GM18909 (cell line): ENCODE data around the gene SLC4A1.

ENCODE experiments used
- ATAC-seq: cut with Tn5 transposase; IDR thresholded peaks from one replicate; pipeline ENCODE4 v1.9.1; 2021; ENCODE audit warnings: mild to moderate bottlenecking; ENCODE audit not compliant: unreplicated experiment, poor library complexity

Gene SLC4A1

DNA sequence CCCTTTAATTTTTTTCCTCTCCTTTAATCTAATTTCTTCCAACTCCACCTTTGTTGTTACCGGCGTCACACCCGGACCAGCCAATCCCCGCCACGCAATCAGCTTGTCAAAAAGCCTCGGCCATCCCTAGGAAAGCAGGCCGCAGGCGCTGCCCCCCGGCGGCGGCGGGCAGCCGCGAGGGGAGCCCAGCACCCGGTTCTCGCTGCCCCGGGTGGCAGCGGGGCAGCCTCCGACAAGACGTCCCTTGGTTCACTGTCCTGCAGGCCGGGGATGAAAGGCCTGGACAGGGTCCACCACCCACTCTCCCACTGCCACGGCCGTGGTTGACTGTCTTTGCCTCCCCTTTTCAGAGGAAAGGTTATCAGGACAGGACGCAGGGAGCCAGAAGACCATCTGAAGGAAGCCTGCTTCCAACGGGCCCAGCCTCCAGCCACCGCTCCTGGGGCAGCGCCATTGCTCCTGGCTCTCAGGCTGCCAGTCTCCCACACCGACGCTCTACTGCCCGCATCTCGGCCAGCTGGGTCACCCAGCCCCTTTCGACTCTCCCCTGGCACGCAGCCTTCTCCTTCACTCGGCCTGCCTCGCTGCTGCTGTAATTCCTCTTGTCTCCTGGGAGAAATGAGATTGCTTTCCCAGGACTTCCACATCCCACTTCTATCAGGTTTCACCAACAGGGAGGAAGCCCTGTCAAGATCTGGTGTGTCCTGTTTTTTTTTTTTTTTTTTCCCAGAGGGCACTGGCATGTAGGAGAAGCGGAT lies 45.6 kb downstream of the SLC4A1 start:
- no peak for ATAC-seq

DNA sequence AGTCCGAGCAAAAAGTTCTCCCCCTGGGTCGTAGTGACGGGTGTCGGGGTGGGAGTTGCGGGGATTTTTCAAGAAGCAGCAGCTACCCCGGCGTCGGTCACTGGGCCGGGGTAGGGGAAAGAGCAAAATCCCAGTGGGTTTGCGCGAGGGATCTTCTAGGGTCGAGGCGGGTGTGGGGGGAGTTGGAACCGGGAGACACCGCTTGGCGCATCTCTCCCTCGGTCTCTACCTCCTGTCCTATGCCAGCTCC lies 46.1 kb downstream of the SLC4A1 start:
- ATAC-seq, result no peak

DNA sequence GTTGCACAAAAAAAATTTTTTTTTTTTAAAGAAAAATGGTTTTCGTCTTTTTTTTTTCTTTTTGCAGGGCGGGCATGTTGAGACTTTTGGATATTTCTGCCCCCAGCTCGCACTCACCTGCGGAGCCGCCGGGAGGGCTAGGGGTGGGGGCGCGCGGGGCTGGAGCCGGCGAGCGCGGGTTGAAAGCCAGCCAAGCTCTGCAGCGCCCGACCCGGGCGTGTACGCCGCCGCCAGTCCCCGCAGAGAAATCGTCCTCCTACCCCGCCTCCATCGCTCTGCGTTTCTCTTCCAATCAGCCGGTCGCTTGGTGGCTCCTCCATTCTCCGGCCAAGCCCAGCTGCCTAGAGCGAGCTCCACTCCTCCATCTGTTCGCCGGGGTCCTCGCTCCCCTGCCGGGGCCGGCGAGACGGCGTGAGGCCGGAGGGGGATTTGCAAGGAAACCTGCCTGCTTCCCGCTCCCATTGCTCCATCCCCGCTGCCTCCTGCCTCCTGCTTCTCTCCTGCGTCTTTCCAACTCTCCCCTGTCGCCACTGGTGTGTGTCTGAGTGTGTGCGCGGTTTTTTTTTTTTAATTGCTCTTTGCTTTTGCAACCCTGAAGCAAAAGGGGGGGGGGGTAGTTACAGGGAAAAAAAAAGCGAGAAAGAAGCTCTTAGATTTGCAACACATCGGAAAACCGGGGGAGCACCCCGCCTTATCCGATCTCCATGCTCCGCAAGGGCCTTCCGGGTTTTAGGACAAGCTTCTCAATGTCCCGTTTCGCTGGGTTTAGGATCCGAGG lies 46.7 kb downstream of the SLC4A1 start:
- ATAC-seq, result no peak

DNA sequence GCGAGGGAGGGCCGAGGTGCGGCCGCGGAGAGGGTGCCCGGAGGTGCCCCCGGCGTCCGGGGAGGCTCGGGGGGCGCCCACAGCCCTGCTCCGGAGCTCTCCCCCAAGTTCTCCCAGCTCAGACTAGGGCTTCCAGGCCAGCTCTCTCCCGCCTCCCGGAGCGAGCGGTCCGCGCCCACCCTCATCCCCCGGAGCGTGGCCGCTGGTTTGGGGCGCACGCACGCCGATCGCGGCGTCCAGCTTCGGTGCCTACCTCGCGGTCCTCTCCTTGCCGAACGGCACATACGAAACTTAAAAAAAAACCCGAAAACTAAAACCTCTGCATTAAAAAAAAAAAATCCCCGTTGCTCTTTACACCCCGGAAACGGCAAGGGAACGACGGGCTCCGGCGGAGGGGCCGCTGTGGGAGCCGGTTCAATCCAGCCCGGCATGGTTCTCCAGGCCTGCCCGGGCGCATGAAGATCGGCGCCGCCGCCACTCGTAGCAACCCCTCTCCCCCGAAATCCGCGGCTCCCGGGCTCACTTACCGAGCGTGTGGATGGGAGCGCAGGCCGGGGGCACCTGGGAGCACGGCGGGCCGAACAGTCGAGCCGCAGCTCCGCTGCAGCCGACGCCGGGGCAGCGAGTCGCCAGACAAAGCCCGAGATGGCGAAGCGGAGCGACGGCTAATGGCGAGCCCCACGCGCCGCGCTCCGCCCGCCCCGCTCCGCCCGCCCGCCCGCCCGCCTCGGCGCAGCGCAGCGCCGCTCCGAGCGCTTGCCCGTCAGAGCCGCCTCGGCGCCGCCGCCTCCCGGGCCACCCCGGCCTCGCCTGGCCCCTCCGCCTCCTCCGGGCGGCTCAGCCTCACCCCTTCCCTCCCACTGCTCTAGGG lies 47.5 kb downstream of the SLC4A1 start:
- no peak for ATAC-seq

DNA sequence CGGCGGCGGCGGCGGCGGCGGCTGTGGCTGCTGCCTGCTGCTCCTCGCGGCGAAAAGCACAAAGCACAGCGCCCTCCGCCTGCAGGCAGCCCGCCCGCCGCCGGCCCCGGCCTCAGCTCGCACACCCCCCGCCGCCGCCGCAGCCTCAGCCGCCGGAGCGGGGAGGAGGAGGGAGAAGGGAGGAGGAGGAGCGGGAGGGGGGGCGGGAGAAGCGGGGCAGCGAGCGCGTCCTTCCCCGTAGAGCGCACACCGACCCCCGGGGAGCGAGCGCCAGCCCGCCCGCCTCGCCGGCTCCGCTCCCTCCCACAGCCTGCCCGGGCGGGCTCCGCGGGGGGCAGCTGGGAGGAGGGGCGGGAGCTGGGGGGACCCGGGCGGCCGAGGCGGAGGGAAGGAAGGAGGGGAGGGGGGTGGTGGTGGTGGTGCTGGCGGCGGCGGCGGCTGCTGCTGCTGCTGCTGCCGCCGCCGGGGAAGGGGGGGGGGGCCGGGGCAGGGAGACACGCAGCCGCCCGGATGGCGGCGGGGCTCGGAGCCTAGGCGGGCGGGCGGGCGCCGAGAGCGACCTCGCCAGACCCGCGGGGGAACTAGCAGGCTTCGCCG lies 48.2 kb downstream of the SLC4A1 start, which contains the start of gene UBTF:
Gene UBTF (minus strand): TSS at position 60 of the 597 bp plus-strand sequence. CDS start 1,446 bp downstream, outside the sequence.
- peak; percentile 13 for ATAC-seq

DNA sequence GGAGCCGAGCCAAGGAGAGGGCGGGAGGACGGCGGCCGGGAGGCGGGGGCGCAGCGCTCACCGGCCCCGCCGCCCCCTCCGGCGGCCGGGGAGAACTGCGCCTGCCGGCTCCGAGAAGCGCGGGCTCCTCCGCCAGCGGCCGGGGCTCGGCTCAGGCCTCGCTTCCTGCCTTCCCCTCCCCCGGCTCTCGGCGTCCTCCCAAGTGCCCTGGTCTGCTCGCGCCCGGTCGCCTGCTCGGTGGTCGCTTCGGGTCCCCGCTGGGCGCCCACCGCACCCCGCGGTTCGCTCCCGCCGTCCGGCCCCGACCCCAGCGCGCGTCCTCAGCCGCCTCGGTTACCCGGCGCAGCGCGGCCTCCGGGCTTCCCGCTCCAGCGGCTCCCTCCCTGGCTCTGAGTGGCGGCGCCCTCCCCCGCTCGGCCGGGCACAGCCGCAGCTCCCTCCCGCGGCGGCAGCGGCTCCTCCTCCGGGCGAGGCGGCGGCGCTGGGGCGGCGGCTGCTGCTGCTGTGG lies 48.8 kb downstream of the SLC4A1 start:
- ATAC-seq, result peak; percentile 44

DNA sequence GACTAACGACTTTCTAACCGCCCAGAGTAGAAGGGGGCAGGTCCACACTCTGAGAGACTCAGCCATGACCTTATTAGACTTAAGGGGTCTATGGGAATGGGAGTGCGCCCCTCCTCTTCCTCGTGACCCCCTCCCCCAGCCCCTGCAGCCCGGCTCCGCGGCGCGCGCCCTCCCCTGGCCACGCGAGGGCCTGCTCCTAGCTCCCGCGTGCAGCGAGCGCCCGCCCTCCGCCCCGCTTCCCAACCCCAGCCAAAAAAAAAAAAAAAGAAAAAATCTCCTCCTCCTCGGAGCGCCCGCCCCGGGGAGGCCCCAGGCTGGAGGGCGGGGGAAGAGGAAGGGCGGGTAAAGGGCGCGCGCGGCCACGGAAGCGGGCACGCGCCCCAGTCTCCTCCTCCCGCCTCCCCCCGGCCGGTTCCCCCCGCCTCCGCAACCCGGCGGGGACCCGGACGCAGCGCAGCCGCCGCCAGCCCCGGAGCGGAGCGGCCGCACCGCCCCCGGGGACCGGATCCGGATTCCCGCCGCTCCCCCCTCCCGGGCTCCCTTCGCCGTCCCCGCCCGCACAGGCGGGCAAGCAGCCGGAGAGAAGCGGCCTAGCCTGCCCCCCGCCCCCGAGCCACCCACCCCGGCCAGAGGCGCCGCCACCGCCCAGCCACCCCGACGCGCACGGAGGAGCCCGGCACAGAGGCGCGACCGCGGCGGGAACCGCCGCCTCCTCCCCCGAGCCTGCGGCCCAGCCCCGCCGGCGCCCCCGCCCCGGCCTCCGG lies 49.4 kb downstream of the SLC4A1 start:
- peak; percentile 33 for ATAC-seq

DNA sequence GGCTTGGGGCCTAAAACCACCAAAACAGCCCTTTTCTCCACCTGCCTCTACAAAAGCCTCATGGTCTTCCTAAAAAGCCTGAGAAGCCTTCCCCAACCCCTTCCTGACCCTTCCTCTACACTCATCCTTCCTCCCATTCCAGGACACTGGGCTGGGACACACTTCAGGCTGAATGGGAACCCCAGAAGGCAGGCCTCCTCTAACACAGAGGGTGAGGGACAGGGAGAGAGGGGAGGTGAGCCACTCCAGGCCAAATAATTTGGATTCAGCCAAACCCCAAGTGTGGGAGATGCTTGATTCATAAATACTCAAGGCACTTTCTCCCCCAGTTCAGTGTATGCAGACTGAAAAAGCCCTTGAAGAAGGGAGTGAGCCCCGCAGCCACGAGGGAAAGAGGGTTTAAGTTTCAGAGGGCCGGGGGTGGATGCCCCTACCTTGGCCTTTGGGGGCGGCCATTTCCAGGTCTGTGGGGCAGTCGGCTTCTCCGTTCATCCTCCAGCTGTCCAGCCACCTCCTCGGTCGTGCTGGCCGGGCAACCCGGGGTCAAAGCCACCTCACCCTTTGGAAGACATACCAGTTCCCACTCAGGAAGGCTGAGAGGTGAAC lies 50.1 kb downstream of the SLC4A1 start:
- no peak for ATAC-seq

DNA sequence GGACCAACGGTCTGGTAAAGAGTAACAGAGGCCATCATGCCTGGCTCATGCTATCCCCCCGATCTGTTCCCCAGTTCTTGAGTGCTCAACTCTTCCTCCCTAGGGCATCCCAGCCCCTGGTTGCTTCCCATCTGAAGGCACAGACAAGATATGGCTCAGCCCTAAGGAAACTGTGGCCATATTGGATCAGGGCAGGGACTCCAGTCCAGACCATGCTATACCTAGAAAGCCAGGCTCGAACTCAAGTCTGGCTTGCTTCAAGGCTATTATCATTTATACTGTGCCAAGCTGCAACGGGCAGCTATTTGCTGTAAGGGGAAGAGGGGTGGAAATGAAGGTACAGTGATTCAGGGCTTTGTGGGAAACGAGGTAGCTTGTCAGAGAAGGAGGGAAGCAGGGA lies 51.2 kb downstream of the SLC4A1 start:
- no peak for ATAC-seq

DNA sequence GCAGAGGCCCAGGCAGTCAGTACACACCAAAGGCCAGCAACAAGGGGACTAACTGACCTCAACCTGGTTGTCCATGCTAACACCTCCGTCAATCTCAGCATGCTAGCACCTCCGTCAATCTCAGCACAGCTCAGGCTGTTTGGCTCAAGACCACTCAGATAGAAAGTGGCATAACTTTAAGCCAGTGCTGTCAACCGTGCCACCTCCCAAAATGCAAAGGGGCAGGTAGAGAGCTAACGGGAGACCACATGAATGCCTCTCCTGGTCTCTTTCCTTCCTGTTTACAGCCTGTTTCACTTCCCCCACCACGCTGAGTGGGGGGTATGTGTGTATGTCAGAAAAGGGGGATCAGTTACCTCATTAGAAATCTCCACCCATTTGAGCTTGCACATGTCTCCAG lies 51.8 kb downstream of the SLC4A1 start:
- ATAC-seq, result no peak

DNA sequence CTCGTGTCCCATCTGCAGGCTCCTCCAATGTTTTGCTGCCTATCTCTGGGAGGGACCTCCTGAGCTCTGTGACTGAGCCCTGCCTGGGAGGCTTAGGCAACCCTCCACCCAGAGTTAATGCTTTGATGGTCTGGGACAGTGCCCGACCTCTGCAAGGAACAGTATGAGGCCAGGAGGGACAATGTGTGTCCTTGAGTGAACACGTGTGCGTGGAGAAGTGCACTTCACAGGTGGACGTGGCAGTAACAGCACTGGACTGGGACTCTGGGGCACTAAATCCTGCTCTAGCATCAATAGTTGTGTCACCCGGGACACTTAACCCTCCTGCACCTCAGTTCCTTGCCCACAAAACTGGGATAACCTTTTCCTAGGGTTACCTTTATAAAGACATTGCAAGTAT lies 53.0 kb downstream of the SLC4A1 start:
- no peak for ATAC-seq

DNA sequence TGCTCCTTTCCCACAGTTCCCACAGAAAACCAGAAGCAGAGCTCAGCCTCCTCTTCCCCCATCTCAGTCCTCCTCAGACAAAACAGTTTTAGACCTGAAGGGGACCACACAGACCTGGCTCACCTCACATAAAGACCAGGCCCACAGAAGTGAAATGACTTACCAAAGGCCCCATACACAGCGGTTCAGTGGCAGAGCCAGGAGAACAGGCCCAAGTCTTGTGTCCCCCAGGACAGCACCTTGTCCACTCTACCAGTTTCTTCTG lies 53.8 kb downstream of the SLC4A1 start:
- no peak for ATAC-seq

DNA sequence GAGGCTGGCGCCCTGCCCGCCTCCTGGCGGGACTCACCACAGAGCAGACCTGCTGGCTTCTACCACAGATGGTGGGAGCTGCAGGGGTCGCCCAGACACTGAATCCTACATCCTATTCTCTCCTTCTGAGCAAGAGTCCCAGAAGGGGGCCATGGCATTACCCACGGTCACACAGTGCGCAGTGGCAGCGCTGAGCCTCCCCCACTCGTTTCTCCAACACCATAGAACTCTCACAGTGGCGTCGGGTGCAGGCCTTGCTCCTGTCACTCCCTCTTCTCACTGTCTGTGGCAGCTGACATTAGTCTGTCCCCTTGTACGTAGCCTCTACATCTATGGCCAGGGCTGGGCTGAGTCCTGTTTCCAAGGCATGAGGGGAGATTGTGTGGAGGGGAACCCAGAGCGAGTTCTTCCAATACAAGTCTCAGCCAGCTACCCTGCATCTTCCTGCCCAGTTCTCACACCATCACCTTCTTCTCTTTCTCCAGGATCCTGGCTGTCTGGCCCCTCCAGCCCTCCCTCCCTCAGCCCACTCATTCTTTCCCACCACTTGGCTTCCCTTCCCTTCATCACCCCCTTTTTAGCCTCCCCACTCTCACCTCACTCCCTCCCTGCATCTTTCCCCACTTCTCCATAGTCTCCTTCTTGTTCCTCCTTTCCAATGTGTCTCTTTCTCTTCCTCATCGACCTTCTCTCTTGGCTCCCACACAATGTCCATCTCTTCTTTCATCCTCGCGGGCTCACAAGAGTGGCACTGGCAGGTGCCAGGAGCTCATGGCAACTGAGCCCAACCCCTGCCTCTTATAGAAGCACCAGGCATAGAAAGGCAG lies 54.3 kb downstream of the SLC4A1 start:
- ATAC-seq, result no peak

DNA sequence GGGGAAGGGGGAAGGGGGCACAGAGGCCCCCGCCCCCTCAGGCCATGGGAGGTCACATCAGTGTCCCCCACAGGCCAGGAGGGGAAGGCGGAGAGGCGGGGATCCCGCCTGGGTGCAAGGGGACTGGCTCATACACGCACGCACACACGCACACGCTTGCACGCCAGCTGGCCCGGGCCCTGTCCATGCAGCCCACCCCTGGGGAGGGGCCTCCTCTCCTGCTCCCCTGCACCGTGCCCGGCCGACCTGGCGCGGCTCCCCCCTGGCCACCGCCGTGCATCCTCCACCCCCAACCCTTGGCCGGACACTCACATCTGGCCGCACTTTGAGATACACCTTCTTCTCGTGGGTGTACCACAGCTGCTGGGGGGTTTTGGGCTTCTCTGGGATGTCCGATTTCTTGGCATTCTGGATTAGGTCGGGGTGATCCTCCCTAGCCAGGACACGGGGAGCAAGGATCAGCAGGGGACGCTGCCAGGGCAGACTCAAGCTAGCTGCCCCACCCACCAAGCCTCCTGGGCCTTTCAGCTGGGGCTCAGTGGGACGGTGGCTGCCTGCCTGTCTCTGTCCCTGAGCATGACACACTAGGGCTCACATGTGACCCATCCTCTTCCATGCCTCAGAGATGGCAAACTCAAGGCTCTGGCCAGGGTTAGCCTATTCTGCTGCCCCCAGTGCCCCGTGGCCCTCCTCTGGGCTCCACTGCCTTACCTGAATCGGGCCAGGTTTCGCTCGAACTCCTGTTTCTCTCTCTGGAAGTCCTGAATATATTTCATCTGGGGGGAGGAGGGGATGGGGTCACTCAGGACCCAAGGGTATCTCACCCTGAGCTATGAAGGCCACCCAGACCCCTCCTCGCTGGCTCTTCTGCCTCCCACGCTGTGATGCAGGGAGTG lies 55.2 kb downstream of the SLC4A1 start:
- no peak for ATAC-seq

DNA sequence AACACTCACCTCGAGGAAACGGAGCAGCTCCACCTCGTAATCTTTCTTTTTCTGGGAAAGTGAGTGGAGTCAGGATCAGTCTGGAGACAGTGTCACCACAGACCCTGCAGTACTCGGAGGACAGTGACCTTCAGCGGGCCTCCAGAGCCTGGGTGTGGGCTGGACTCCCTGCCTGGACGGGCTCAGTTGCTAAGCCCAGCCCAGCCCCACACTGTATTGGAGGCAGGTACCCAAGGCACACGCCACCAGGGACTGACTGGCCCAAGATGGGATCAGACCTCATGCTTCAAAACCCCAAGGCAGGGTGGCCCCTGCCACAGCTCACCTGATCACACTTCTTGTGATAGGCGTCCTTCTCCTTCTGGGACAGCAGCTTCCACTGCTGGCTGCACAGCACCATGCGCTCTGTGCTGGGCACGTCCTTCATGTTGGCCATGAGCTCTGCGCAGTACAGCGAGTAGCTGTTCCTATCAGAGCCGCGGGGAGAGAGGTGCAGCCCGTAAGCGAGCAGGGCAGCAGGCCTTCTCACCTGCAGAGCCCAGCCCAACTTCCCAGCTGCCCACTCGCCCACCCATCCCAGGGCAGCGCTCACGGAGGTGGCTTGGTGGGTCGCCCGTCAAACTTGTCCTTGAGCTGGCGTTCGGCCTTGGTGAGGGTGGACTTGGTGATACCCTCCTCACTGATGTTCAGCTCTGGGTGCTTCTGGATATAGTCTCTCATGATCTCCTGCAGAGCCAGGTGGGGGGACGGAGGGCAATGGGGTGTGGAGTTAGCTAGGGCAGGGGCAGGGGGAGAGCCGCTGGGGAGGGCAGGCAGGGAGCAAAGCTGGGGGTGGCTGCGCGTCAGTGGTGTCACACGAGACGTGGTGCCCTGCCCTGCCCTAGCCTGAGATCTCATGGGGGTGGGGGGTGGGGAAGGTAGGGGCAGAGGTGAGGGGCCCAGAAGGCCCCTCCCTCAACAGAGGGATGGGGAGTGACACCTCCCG lies 56.4 kb downstream of the SLC4A1 start:
- no peak for ATAC-seq

DNA sequence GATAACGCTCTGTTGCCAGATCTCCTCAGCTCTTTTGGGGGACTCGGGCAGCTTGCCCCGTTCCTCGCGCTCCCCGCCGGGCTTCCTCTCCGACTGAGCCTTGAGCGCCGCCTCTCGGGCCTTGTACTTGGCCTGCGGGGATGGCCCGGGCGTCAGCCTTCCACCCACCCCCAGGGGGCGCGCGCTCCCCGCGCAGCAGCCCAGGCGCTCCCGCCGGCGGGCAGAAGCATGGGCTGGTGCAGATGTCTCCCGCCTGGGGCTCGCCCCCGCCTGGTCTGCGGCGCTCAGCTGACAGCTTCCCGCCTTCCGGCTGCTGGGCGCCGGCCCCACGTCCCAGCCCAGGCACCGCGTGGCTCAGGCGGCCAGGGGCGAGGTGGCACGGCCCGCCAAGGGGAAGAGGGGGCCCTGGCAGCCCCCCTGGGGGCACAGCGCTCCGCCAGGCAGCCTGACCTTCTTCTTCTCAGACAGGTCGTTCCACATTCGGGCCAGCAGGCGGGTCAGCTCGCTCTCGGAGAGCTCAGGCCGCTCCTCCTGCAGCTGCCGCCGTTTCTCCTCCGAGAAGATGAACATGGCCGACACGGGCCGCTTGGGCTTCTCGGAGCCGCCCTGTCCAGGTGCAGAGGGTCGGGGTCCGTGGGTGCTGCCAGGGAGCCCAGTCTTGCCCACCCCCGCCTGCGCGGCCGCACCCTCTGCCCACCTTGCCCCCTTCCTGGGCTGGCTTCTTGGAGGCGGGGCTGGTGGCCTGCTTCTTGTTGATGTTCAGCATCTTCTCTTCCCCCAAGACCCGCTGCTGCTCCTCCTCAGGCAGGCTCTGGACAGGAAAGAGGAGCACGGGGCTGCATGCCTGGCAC lies 57.4 kb downstream of the SLC4A1 start:
- peak; percentile 83 for ATAC-seq
